SKM-1 treated with dmso at 0.1 percent for 144 hours (cell line): ENCODE data around the gene TRPM3.
A peak's percentile ranks its signal among the peaks of the same experiment; 100 is the strongest.

ENCODE experiments used
- DNase-seq: peaks from one replicate; lab custom pipeline; 2025; ENCODE audit not compliant: unreplicated experiment; lab: John Stamatoyannopoulos, UW

The TRPM3 gene

DNA sequence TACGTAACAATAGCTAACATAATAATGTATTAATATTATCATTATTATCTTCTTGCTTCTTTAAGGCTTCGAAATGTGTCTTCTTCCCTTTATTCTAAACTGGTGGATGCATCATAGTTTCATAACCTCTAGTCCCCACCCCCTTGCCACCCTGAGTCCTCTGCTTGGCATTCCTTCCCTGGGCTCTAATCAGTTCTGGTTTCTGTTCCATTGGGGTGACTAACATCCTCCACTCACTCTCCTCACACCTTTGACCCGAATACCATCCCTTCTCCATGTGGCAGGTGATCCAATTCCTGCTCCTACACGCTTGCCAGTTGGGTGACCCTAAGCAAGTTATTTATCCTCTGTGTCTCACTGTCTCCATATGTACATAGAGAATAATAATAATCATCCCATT is 286.1 kb downstream of the TRPM3 start:
- DNase-seq = no peak

DNA sequence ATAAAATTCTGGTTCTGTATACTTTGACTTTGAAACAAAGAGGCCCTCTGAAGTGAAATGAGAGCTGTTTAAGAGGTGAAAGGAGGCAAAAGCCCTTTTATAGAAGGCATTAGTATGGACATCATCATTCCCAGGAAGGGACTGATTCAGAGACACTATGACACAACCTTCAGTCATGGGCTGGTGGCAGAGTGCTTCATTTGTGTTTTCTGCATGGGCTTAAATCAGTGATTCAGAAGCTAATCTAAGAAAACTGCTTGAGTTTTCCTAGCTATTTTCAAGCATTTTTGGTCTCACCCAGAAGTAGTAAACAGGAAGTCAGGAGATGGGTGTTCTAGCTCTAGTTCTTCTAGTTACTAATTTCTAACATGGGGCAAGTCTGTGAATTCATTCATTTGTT is 288.9 kb downstream of the TRPM3 start:
- no peak for DNase-seq

DNA sequence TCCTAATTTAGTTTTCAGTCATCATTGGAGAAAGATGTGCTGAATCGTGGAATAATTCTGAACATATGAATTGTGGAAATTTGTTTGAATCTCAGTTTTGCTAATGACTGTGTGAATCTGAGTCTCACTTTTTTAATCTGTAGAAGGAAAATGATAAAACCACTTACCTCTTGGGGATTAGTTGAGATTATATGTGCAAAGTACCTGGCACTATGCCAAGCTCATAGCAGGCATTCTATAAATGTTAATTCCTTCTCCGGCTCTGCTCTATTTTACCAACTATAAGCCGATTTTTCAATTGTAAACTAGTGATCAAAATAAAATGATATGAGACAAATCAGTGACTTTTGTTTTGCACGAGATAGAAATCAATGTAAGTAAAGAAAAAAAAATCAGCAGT is 290.8 kb downstream of the TRPM3 start:
- no peak for DNase-seq

DNA sequence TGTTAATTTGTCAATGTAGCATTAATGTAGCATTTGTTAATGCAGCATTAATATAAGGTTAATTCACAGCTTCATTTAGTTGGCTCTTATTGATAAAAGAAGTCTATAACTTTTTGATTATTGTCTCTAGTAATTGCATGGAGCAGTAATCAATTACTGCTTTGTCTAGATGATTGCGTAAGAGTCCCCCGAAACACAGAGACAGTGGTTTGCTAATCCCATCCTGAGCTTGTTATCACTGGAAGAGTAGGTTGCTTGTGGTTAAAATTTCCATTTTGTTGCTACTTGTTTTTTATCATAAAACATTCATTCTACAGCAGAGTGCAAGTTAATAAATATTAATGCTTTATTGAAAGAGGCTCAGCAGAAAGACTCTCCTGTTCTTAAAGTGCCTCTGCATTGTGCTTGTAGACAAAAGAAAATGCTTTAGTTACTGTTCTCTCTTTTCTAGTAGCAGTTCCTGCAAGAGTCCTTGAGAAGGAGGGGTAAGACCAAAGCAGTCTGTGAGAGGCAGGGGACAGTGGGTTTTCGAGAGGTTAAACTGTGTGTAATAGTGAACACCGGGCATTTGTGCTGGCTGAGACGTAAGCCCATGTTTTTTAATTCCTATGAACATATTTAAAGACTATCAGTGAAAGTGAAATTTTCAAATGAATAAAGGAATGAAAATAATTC is 291.7 kb downstream of the TRPM3 start:
- no peak for DNase-seq

DNA sequence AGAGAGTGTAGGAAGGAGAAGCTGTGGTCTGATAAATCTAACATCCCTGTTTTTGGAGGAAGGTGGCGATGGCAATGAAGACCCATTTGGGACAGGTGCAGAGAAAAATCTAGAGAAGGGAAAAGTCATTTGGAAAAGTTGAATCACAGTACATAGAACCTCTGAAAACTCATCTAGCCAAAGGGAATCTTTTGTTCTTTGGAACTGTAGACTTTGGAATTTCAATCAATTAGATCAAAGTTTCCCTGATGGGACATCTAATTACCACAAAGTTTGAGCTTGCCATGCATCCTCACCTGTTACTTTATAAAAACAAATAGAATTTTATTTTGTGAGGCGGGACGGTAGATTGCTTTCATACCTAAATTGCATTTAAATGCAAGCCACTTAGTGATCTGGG is 294.9 kb downstream of the TRPM3 start:
- no peak for DNase-seq

DNA sequence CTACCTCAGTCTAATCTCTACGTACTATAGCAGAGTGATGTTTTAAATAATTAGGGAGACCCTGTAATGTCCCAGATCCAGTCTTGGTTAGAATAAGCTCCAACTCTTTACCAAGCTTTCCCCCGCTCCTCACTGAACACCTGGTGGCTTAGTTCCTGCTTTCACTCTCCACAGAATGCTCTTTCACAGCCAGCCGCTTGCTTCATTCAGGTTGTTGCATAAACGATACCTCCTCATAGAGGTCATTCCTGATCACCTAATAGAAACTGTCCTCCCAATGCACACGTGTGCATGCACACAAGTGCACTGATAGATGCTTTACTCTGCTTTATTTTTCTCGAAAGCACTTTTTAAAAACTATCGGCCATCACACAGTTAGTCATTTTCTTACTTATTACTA is 298.1 kb downstream of the TRPM3 start:
- no peak for DNase-seq

DNA sequence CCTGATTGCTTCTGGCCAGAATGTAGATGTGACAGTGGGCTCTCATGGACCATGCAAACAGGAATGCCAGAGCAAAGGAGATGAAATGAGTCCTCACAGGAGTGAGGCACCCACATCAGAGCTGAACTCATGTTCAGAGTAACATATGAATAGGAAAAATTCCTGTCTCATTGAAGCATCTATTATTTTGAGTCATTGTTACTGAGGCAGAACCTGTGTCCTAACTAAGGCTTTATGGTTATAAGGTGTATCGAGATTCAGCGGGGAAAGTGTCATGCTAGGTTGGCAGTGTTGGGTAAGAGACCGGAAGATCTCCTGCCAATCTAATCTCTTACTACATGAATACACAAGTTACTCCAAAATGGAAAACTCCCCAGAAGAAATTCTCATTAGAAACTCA is 304.1 kb downstream of the TRPM3 start:
- no peak for DNase-seq

DNA sequence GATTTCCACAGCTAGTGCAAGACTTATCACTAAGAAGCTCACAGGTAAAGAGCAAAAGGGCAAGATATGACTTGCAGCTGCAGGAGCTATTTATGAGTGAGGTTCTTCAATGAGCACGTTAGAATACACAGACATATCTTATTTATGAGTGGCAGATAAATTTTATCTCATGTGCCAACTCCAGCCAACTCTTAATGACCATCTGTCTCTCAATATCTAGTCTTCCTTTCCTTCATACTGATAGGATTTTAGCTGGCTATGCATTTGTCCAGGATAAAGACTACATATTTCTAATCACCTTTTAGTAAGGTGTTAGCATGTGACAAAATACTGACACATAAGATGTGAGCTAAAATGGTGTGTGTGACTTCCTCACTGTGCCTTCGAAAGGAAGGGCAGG is 304.5 kb downstream of the TRPM3 start:
- no peak for DNase-seq

DNA sequence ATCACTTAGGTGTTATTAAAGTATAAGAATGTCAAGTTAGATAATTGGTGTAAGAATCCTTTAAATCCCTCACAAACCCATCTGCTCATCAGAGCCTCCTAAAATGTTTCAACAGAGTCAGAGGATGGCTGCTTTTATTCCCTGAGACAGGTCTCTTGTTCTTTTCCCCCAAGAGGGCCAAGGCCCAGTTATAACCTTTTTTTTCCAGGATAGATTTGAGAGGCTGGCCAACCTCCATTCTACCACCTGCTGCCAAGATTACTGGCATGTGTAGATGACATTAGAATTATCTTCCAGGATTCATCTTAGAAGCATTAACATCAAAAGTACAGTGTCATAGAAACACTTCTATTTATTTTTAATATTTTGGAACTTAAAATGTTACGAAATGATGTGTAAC is 305.1 kb downstream of the TRPM3 start:
- DNase-seq = no peak

DNA sequence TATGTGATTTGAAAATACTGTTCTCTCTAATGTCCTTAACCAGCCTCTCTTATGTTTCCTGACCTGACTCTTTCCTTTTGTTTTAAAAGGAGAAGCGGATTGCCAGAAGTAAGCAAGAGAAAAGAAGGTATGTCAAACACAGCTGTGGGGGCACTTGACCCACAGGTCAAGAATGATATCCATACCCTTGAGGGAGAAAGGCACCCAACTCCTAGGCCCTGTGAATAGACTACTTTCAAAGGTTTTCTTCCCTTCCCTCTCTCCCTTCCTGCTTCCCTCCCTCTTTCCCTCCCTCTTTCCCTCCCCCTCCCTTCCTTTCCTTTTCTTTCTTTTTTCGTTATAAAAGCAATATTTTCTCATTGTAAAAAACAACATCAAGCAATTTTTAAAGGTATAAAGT is 306.8 kb downstream of the TRPM3 start:
- DNase-seq = no peak

DNA sequence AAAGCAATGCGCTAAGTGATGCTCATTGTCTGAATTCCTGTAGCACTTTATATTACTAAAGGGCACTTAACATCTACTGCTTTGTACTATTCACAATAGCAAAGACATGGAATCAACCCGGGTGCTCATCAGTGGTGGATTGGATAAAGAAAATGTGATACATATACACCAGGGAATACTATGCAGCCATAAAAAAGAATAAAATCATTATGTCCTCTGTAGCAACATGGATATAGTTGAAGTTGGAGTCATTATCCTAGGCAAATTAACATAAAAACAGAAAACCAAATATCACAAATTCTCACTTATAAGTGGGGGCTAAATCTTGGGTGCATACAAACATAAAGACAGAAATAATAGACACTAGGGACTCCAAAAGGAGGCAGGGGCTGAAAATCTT is 308.3 kb downstream of the TRPM3 start:
- DNase-seq = no peak

DNA sequence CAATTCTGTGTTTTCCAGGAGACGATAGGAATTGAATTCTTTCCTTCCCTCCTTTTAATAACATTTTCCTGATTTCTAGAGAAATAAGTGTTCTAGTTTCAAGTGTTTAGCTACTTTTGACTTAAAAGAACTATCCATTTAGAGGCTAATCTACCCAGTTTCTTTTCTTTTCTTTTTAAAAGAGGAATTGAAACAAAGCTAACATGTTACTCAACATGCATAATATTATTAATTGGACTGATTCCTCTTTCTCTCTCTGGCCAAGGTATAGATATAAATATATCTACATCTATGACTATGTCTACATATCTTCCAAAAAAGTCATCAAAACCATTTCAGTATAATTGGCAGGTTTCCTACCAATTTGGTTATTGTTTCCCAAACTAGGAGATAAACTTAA is 309.8 kb downstream of the TRPM3 start:
- DNase-seq = no peak

DNA sequence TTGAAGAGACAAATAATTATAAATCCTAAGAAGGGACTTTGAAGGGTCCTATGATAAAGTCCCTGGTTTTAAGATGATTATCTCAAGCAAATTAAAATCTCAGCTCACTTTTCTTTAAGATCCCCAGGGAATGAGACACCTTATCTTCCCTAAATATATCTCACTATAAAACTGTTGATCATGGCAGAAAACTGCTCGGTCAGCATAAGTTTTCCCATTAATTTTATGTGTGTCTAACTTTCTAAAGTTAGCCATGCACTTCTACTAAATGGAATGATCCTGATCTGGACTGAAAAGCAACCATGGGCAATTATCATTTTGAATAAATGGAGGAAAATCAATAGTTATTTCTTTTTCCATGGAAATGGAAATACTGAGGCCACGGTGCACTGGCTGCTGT is 314.5 kb downstream of the TRPM3 start:
- no peak for DNase-seq

DNA sequence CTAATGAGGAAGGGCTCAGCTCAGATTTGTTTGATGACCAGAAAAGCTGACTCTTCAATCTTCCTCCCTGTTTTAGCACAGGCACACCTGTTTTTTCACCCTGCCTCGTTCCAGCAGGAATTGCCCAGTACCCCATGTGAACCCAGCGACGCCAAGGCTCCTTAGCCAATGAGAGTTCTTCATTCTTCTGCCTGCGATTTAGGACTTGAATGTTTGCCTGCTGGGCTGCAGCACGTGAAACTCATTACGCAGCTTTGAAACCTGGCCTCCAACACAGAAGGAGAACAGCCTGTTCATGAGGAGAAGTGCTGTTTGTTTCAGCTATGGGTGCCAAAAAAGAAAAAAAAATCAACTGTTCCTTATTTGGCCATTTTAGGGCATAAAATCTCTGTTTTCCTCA is 315.5 kb downstream of the TRPM3 start:
- DNase-seq = no peak

DNA sequence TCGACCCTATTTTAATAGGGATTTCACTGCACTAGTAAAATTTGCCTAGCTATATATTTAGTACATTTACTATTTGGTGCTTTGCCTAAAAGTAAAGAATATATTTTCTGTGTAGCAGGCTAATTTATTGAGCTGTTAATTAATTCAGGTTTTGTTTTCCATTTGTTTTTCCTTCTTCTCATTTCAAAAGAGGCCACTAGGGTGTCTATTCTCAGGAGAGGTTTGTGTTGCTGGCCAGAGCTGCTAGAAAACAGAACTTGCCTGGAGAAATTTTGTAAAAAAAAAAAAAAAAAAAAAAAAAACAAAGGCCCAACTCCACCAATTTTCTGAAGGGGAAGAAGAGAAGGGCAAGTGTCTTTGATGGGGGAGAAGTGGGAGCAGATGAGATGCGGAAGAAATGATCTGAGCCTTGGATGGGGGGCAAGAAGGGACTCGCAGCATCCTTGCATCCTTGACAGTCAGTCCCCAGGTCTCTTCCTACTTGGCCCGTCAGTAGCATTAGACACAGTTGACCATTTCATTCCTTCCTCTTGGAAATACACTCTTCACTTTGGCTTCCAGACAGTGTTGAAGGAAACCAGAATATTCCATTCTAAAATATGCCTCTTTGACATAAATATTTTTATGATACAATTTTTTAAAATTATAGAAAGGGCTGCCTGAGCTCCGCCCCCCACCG is 318.5 kb downstream of the TRPM3 start:
- no peak for DNase-seq

DNA sequence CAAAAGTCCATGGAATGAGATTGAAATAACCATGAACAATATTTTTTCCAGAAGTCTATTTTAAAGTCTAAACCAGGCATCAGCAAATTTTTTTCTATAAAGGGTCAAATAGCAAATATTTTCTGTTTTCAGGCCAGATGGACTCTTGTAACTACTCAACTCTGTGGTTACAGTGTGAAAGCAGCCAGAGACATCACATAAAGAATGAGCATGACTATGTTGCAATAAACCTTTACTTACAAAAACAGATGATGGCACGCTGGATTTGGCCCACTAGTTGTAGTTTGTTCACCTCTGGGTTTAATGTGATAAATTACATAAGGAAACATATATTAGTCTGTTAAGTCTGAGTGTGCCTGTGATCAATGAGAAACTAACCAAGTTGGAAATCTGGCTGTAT is 319.2 kb downstream of the TRPM3 start:
- no peak for DNase-seq

DNA sequence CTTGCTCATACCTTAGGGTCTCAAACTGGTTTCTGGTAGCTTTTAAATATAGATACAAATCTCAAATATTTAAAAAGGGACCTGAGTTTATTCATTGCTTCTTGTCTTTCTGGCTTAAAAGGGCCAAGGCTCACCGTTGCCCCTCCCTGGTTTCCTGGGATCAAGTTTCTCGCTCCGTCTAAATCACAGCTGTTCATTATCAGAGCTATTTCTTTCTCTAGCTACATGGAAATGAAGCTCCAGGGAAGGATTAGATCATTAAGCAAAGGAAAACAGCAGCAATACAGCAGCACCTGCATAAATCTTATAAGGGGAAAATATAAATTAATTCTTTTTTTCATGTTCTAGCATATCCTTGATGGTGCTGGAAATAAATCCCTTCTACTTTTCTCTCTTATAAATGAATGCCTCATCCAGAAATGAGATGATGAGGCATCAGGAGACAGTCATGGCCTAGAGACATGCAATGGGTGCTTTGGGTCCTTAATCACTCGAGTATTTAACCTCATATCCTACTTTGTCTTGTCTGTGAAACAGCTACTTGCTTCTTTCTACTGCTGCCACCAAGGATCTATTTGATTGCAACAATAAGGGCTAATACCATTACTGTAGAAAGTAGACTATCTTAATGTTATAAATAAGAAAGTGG is 320.1 kb downstream of the TRPM3 start:
- peak; percentile 65 for DNase-seq

DNA sequence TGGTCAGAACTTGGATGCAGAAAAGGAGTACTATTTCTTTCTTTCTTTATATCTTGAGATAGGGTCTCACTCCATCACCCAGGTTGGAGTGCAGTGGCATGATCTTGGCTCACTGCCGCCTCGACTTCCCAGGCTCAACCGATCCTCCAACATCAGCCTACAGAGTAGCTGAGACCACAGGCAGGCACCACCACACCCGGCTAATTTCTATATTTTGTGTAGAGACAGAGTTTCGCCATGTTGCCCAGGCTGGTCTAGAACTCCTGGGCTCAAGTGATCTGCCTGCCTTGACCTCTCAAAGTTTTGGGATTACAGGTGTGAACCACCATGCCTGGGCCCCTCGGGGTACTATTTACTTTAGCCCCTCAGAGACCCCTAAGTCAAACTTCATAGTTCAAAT is 323.4 kb downstream of the TRPM3 start:
- no peak for DNase-seq

DNA sequence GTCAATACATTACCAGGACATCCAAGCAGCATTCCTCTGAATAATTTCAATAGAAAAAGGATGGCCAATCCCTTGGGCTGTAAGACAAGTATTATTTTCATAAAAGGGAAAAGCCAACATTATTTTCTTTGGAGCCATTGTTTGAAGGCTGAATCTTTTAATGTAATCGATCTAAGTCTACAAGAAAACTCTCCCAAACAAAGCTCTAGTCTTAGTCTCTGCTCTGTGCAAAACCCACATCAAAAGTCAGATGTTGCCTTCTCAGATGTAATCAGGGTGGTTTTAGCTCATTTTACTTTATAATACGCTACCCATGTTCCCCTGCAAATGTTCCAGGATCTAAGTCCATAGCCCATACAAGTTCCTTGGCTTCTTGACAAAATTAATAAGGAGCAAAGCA is 325.6 kb downstream of the TRPM3 start:
- DNase-seq = no peak

DNA sequence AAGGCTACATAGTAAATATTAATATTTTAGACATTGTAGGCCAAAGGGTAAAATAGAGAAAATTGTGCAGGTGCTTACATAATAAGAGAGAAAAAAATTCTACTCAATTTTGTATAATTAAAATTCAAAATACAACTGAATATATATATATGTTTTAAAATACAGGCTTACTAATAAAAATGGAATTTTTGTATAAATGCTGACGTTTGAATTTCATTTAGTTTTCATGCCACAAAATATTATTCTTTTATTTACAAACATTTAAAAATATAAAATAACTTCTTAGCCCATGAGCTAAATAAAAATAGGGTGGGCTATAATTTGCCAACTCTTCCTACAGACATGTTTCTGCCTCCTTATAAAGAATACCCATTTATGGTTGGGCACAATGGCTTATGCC is 328.6 kb downstream of the TRPM3 start:
- DNase-seq = no peak

DNA sequence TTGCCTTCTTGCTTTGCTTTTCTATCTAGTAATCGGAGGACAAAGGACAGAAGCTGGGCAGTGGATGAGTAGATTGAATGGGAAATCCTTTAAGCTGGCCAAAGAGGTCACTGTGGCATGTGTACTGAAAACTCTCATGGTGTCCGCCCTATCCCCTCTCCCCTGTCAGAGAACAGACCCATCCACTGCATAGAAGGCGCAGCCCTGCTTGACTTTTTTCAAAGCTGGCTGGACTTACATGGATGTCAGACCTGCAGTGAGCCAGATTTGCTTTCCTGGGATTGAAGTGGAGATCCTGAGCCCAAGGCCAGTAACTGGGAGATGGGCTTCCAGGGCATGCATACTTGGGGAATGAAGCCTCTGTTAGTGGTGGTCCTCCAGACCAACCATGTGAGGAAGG is 329.5 kb downstream of the TRPM3 start:
- no peak for DNase-seq

DNA sequence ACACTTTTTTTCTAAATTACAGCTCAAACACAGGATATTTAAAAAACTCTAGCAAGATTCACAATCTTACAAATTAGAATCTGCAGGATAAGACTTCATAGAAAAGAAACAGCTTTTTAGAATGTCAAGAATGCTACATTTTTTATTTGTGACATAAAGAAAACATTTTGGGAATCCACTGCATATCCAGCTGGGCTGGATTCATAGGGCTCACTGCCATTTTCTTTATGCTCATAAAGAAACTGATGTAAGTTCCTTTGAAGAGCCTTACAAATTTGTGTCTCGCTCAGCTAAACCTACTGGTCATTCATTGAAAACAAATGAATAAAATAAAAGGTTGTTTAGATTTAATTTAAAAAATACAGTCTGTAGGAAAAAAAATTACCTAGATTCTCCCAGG is 332.3 kb downstream of the TRPM3 start:
- no peak for DNase-seq

DNA sequence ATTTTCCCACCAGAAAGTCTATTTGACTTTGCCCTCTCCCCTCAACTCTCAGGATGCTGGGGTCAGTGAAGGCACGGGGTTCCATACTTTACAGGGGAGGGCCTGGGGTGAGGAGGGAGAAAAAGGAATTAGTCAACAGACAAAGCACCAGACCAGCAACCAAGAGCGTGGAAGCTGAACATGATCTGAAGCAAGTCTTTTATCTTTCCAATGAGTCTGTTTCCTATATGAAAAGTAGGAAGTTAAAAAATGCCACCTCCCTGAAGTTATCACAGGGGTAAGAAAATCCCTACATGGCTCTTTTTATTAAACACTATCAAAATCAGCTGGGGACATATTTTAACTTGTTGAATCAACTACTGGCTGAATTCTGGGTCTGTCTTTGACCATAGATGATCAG is 337.0 kb downstream of the TRPM3 start:
- DNase-seq = no peak
